NT2/D1 (cell line): ENCODE results near the gene CLEC4C.
"Not testable (repeated sequence)": the region's sequence is repeated elsewhere in the genome, so short reads cannot be mapped to it uniquely, and the experiment has no call there.

Source experiments
- SUZ12 ChIP-seq: IDR thresholded peaks from 2 replicates; pipeline ENCODE4 v1.6.1; 2011; ENCODE audit not compliant: insufficient read length, insufficient read depth; ENCODE audit errors: extremely low read depth
- YY1 ChIP-seq: IDR thresholded peaks from 2 replicates; pipeline ENCODE4 v1.6.1; 2011; ENCODE audit not compliant: insufficient read length, insufficient read depth

GRCh38 chr12:7788884-7789528, 41.8 kb upstream of the CLEC4C start, which contains the start of gene NANOG:
- not testable (repeated sequence) for TF ChIP-seq SUZ12, YY1
